Cardiac septum (tissue), 1 donor: ENCODE data around the gene DOP1A. TPM values are rescaled to one million over a fixed set of nuclear protein-coding genes. Genes with fewer than 3 reads are reported as not detected.

ENCODE experiments used
- DNase-seq: peaks from one replicate; pipeline ENCODE4 v3.0.0-alpha.2; 2020; ENCODE audit warnings: low spot score
- intact Hi-C: fragments of 100-400 bp; cut with DNase I; formaldehyde crosslinking; loops from one replicate; pipeline ENCODE4 v1.14.0; 2022
- total RNA-seq: library from RNA; stranded (reverse); fragmentation: NEBNext Ultra II Directional; extraction: Animal tissue kit (Norgen Biotek cat#: 25700); gene quantifications from one replicate; pipeline ENCODE4 v1.2.1, GENCODE V29; 2021
- donor health status: DM: no; HTN: no; CAD: no.

Gene DOP1A
- total RNA-seq, 1 donor from 2014 or later, result 23.8 TPM

- intact Hi-C loops, result loop anchor here (5.0 to 10.0 kb wide), 2 partner anchors 125 to 948 kb away; partner anchors contain the start of genes DOP1A, IBTK and UBE3D
- no peak for DNase-seq
These were observed 125.0 kb downstream of the DOP1A start for GRCh38 chr6:83192456-83192855.

- intact Hi-C loops, result loop anchor here (5.0 to 10.0 kb wide), 2 partner anchors 126 to 948 kb away; partner anchors contain the start of genes DOP1A, IBTK and UBE3D
- peak; percentile 95 for DNase-seq
These were observed 125.6 kb downstream of the DOP1A start, which contains the start of the genes PGM3 and RWDD2A for GRCh38 chr6:83192871-83193746. PGM3 (minus strand) TSS chr6:83193265; CDS start chr6:83191012, 2,253 bp downstream. RWDD2A (plus strand) TSS chr6:83193357; CDS start chr6:83194452, 1,095 bp downstream.

- DNase-seq, result no peak
- intact Hi-C loops, result loop anchor here (5.0 to 10.0 kb wide), 2 partner anchors 127 to 949 kb away; partner anchors contain the start of genes DOP1A, IBTK and UBE3D
These were observed 126.5 kb downstream of the DOP1A start for GRCh38 chr6:83193747-83194566.

GRCh38 chr6:83198486-83199172 lies 131.2 kb downstream of the DOP1A start:
- DNase-seq, result no peak
- intact Hi-C loops, result loop anchor here (10.0 kb wide), 1 partner anchor 954 kb away; the partner anchor contains the start of gene IBTK

- no peak for DNase-seq
- intact Hi-C loops, result loop anchor here (10.0 kb wide), 1 partner anchor 955 kb away; the partner anchor contains the start of gene IBTK
These were observed 131.8 kb downstream of the DOP1A start for GRCh38 chr6:83199173-83199862.

GRCh38 chr6:83199863-83200225 lies 132.4 kb downstream of the DOP1A start:
- no peak for DNase-seq
- intact Hi-C loops, result loop anchor here (10.0 kb wide), 1 partner anchor 955 kb away; the partner anchor contains the start of gene IBTK

GRCh38 chr6:83202031-83202430 lies 134.6 kb downstream of the DOP1A start:
- DNase-seq, result no peak
- intact Hi-C loops, result no loop called here

GRCh38 chr6:83215131-83216047 lies 147.9 kb downstream of the DOP1A start:
- intact Hi-C loops, result loop anchor here (1.0 to 10.0 kb wide), 2 partner anchors 150 to 951 kb away; partner anchors contain the start of gene UBE3D
- no peak for DNase-seq

GRCh38 chr6:83216806-83217205 lies 149.3 kb downstream of the DOP1A start:
- DNase-seq, result no peak
- intact Hi-C loops, result loop anchor here (10.0 kb wide), 1 partner anchor 952 kb away; no protein-coding TSS in a partner anchor

Other genes with a start within 250 kb of the DOP1A start
- 2.2 TPM for gene UBE3D, start 1.8 kb upstream of the DOP1A start, total RNA-seq
- 23.8 TPM for gene PGM3, start 125.6 kb downstream of the DOP1A start, total RNA-seq
- gene RWDD2A, start 125.7 kb downstream of the DOP1A start, total RNA-seq, result 3.2 TPM